ENCODE measurements around the gene ECT2L.
A peak's percentile ranks its signal among the peaks of the same experiment; 100 is the strongest.

The ECT2L gene

DNA sequence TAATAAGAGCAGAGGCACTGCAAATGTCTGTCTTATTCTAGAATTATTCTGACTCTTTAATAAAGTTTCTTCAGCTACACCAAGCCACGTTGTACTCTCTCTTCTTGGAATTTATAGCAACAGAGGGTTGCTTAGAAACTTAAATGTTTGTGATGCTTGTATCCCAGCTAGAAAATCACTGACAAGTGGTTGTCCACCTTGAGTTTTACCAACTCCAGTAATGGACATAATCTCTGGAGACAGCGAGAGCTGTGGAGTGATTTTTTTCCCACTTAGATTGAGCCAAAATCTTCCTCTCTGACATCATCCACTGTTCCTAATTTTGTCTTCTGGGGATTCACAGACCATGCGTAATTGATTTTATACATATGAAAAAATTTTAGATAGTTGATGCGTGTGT, 8.0 kb downstream of the ECT2L start:
- ATAC-seq, result peak; percentile 29; the same call in 1 of the 3 replicates
- TF ChIP-seq, protein P1, sequence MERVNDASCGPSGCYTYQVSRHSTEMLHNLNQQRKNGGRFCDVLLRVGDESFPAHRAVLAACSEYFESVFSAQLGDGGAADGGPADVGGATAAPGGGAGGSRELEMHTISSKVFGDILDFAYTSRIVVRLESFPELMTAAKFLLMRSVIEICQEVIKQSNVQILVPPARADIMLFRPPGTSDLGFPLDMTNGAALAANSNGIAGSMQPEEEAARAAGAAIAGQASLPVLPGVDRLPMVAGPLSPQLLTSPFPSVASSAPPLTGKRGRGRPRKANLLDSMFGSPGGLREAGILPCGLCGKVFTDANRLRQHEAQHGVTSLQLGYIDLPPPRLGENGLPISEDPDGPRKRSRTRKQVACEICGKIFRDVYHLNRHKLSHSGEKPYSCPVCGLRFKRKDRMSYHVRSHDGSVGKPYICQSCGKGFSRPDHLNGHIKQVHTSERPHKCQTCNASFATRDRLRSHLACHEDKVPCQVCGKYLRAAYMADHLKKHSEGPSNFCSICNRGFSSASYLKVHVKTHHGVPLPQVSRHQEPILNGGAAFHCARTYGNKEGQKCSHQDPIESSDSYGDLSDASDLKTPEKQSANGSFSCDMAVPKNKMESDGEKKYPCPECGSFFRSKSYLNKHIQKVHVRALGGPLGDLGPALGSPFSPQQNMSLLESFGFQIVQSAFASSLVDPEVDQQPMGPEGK (CRISPR knock-in tag; IDR thresholded peaks at IDR 0.05; ENCODE audit: borderline replicate concordance), result no peak
- no peak for TF ChIP-seq OSR1 (CRISPR knock-in tag; IDR thresholded peaks at IDR 0.05)
- no peak for TF ChIP-seq RARB (CRISPR knock-in tag; IDR thresholded peaks at IDR 0.05)
- no peak for TF ChIP-seq ZNF8 (CRISPR knock-in tag; IDR thresholded peaks at IDR 0.05)
- TF ChIP-seq, protein P2, sequence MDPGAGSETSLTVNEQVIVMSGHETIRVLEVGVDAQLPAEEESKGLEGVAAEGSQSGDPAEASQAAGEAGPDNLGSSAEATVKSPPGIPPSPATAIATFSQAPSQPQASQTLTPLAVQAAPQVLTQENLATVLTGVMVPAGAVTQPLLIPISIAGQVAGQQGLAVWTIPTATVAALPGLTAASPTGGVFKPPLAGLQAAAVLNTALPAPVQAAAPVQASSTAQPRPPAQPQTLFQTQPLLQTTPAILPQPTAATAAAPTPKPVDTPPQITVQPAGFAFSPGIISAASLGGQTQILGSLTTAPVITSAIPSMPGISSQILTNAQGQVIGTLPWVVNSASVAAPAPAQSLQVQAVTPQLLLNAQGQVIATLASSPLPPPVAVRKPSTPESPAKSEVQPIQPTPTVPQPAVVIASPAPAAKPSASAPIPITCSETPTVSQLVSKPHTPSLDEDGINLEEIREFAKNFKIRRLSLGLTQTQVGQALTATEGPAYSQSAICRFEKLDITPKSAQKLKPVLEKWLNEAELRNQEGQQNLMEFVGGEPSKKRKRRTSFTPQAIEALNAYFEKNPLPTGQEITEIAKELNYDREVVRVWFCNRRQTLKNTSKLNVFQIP (CRISPR knock-in tag; IDR thresholded peaks at IDR 0.05; ENCODE audit: borderline replicate concordance, low read depth), result no peak
- TF ChIP-seq, protein P3, sequence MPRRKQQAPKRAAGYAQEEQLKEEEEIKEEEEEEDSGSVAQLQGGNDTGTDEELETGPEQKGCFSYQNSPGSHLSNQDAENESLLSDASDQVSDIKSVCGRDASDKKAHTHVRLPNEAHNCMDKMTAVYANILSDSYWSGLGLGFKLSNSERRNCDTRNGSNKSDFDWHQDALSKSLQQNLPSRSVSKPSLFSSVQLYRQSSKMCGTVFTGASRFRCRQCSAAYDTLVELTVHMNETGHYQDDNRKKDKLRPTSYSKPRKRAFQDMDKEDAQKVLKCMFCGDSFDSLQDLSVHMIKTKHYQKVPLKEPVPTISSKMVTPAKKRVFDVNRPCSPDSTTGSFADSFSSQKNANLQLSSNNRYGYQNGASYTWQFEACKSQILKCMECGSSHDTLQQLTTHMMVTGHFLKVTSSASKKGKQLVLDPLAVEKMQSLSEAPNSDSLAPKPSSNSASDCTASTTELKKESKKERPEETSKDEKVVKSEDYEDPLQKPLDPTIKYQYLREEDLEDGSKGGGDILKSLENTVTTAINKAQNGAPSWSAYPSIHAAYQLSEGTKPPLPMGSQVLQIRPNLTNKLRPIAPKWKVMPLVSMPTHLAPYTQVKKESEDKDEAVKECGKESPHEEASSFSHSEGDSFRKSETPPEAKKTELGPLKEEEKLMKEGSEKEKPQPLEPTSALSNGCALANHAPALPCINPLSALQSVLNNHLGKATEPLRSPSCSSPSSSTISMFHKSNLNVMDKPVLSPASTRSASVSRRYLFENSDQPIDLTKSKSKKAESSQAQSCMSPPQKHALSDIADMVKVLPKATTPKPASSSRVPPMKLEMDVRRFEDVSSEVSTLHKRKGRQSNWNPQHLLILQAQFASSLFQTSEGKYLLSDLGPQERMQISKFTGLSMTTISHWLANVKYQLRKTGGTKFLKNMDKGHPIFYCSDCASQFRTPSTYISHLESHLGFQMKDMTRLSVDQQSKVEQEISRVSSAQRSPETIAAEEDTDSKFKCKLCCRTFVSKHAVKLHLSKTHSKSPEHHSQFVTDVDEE (CRISPR knock-in tag; IDR thresholded peaks at IDR 0.05), result no peak

DNA sequence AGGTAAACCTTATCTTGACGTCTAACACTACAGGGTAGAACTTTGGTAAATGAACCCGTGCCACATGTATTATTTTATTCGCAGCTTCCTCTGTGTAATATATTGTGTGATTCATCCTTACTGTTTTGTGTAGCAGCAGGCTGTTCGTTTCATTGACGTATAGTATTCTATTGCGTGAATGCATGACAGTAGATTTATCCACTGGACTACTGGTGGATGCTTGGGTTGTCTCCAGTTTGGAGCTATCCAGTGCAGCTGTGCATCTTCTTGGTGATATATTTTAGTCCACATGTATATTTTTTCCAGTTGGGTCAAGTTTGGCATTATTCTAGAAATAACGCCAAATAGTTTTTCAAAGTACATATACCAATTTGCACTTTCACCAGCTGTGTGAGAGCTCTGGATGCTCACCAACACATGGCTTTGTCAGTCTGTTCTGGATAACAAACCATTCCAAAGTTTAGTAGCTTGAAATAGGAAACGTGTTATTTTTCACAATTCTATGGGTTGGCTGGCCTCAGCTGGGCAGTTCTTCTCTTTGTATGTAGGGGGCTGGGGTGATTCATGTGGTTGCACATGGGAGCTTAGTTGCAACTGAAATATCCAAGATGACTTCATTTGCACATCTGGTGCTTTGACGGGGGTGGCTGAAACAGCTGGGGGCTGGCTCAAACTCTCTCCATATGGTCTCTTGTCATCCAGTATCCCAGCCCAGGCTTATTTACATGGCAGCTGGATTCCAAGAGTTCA, 9.3 kb downstream of the ECT2L start:
- TF ChIP-seq, protein P3 (CRISPR knock-in tag; IDR thresholded peaks at IDR 0.05), result no peak
- TF ChIP-seq CSDC2 (CRISPR knock-in tag; IDR thresholded peaks at IDR 0.05) (no peak), ZFP30 (CRISPR knock-in tag; IDR thresholded peaks at IDR 0.05) (no peak), ZFP3 (CRISPR knock-in tag; IDR thresholded peaks at IDR 0.05) (no peak)
- TF ChIP-seq, protein P2 (CRISPR knock-in tag; IDR thresholded peaks at IDR 0.05; ENCODE audit: borderline replicate concordance, low read depth), result no peak
- ATAC-seq, result no peak

DNA sequence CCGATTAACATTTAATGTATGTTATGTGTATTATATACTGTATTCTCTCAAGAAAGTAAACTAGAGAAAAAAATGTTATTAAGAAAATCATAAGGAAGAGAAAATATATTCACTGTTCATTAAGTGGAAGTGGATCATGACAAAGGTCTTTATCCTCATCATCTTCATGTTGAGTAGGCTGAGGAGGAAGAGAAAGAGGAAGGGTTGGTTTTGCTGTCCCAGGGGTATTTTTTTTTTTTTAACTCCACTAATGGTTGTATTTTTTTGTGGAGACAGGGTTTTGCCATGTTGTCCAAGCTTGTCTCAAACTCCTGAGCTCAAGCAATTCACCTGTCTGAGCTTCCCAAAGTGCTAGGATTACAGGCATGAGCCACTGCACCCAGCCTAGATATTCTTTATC, 11.0 kb downstream of the ECT2L start:
- no peak for ATAC-seq
- TF ChIP-seq, protein P3 (CRISPR knock-in tag; IDR thresholded peaks at IDR 0.05), result no peak
- TF ChIP-seq, protein P1 (CRISPR knock-in tag; IDR thresholded peaks at IDR 0.05; ENCODE audit: borderline replicate concordance), result no peak
- TF ChIP-seq TCF4 (CRISPR knock-in tag; IDR thresholded peaks at IDR 0.05; ENCODE audit: borderline replicate concordance) (no peak), OSR1 (CRISPR knock-in tag; IDR thresholded peaks at IDR 0.05) (no peak), TOX (CRISPR knock-in tag; IDR thresholded peaks at IDR 0.05; ENCODE audit: borderline replicate concordance) (no peak), SNAI2 (CRISPR knock-in tag; IDR thresholded peaks at IDR 0.05) (no peak), BACH2 (CRISPR knock-in tag; IDR thresholded peaks at IDR 0.05; ENCODE audit: borderline replicate concordance) (no peak), PPARA (CRISPR knock-in tag; IDR thresholded peaks at IDR 0.05; ENCODE audit: borderline replicate concordance) (no peak), ZNF70 (CRISPR knock-in tag; IDR thresholded peaks at IDR 0.05) (no peak), ZNF8 (CRISPR knock-in tag; IDR thresholded peaks at IDR 0.05) (no peak), CSDC2 (CRISPR knock-in tag; IDR thresholded peaks at IDR 0.05) (no peak), ESRRG (CRISPR knock-in tag; IDR thresholded peaks at IDR 0.05) (no peak), ZFP3 (CRISPR knock-in tag; IDR thresholded peaks at IDR 0.05) (no peak), ZC3H10 (CRISPR knock-in tag; IDR thresholded peaks at IDR 0.05) (no peak)
- TF ChIP-seq, protein P4, sequence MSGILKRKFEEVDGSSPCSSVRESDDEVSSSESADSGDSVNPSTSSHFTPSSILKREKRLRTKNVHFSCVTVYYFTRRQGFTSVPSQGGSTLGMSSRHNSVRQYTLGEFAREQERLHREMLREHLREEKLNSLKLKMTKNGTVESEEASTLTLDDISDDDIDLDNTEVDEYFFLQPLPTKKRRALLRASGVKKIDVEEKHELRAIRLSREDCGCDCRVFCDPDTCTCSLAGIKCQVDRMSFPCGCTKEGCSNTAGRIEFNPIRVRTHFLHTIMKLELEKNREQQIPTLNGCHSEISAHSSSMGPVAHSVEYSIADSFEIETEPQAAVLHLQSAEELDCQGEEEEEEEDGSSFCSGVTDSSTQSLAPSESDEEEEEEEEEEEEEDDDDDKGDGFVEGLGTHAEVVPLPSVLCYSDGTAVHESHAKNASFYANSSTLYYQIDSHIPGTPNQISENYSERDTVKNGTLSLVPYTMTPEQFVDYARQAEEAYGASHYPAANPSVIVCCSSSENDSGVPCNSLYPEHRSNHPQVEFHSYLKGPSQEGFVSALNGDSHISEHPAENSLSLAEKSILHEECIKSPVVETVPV (CRISPR knock-in tag; IDR thresholded peaks at IDR 0.05), result no peak

Data from SK-N-SH treated with all-trans-retinoic acid at 6 μM for 48 hours (cell line).